Vagina (tissue), 2 donors: Measurements from ENCODE around the gene TMEM91.

ENCODE experiments used
- POLR2AphosphoS5 ChIP-seq, 2 donors: sonication (generic); formaldehyde crosslinking; IDR thresholded peaks; one replicate each; pipeline ENCODE4 v1.9.0; 2017; ENCODE audit warnings: antibody characterized with exemption in 2 of 2, mild to moderate bottlenecking in 2 of 2, low read depth in 1 of 2; ENCODE audit not compliant: insufficient read depth in 1 of 2
- TF ChIP-seq, protein P1 (sequence below), 3 experiments: fragments of 450-650 bp in 2 of 3; fragments of 200-600 bp in 1 of 3; sonication (generic) in 1 of 3; IDR thresholded peaks; one replicate each; pipeline ENCODE4 v1.5.1; 2017 to 2019; ENCODE audit warnings: antibody characterized with exemption in 3 of 3, mild to moderate bottlenecking in 2 of 3, moderate library complexity in 2 of 3

DNA sequence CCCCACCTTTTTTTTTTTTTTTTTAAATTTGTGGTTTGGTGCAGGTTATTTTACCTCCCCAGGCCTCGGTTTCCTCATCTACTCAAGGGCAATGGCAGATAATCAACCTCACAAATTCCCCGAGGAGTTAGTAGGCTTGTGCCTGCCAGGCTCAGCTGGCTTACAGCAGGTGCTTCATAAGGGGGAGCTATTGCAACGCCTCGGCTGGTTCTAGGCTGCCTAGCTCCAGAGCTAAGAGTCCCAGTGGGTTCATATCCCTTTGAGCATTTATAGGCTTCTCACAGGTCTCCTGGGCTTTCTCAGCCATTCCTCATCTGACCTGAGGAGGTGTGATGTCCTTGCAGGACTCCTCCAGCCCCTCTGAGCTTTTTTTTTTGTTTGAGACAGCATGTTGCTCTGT, 31.9 kb downstream of the TMEM91 start:
- no peak for TF ChIP-seq POLR2AphosphoS5 (IDR thresholded peaks at IDR 0.05; ENCODE audit: insufficient read depth in 1 of 2, low read depth in 1 of 2)
- TF ChIP-seq, protein P1, sequence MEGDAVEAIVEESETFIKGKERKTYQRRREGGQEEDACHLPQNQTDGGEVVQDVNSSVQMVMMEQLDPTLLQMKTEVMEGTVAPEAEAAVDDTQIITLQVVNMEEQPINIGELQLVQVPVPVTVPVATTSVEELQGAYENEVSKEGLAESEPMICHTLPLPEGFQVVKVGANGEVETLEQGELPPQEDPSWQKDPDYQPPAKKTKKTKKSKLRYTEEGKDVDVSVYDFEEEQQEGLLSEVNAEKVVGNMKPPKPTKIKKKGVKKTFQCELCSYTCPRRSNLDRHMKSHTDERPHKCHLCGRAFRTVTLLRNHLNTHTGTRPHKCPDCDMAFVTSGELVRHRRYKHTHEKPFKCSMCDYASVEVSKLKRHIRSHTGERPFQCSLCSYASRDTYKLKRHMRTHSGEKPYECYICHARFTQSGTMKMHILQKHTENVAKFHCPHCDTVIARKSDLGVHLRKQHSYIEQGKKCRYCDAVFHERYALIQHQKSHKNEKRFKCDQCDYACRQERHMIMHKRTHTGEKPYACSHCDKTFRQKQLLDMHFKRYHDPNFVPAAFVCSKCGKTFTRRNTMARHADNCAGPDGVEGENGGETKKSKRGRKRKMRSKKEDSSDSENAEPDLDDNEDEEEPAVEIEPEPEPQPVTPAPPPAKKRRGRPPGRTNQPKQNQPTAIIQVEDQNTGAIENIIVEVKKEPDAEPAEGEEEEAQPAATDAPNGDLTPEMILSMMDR (IDR thresholded peaks at IDR 0.05), result no peak
